PFSK-1 (cell line): Measurements from ENCODE around the gene LUZP2.

Experiments used
- POLR2AphosphoS5 ChIP-seq: IDR thresholded peaks from 2 replicates; pipeline ENCODE4 v1.6.1; 2012; ENCODE audit warnings: low read depth, mild to moderate bottlenecking, control low read depth, low read length, moderate library complexity
- TF ChIP-seq, protein P1 (sequence below), 2 experiments: IDR thresholded peaks; 2 replicates each; pipeline versions ENCODE4 v1.6.1 to v1.8.0; 2011 to 2012; ENCODE audit warnings: low read depth in 2 of 2, low read length in 2 of 2, control low read depth in 1 of 2, inconsistent platforms in 1 of 2, mild to moderate bottlenecking in 1 of 2, moderate library complexity in 1 of 2; ENCODE audit not compliant: insufficient read depth in 1 of 2

DNA sequence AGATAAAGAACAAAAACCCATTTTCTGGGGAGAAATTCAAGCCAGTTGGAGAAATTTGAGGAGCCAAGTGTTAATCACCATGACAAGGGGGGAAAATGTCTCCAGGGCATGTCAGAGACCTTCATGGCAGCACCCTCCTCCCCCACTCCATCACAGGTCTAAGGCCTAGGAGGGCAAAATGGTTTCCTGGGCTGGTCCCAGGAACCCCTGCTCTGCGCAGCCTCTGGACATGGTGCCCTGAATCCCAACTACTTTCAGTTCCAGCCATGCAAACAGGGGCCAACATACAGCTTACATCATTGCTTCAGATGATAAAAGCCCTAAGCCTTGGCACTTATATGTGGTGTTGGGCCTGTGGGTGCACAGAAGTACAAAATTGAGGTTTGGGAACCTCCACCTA lies 167.5 kb downstream of the LUZP2 start:
- no peak for TF ChIP-seq POLR2AphosphoS5
- TF ChIP-seq, protein P1, sequence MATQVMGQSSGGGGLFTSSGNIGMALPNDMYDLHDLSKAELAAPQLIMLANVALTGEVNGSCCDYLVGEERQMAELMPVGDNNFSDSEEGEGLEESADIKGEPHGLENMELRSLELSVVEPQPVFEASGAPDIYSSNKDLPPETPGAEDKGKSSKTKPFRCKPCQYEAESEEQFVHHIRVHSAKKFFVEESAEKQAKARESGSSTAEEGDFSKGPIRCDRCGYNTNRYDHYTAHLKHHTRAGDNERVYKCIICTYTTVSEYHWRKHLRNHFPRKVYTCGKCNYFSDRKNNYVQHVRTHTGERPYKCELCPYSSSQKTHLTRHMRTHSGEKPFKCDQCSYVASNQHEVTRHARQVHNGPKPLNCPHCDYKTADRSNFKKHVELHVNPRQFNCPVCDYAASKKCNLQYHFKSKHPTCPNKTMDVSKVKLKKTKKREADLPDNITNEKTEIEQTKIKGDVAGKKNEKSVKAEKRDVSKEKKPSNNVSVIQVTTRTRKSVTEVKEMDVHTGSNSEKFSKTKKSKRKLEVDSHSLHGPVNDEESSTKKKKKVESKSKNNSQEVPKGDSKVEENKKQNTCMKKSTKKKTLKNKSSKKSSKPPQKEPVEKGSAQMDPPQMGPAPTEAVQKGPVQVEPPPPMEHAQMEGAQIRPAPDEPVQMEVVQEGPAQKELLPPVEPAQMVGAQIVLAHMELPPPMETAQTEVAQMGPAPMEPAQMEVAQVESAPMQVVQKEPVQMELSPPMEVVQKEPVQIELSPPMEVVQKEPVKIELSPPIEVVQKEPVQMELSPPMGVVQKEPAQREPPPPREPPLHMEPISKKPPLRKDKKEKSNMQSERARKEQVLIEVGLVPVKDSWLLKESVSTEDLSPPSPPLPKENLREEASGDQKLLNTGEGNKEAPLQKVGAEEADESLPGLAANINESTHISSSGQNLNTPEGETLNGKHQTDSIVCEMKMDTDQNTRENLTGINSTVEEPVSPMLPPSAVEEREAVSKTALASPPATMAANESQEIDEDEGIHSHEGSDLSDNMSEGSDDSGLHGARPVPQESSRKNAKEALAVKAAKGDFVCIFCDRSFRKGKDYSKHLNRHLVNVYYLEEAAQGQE (IDR thresholded peaks at IDR 0.05; ENCODE audit: insufficient read depth in 1 of 2, low read depth in 2 of 2, low read length in 2 of 2), result no peak
